ENCODE measurements around the gene CENPO. TPM values are rescaled to one million over a fixed set of nuclear protein-coding genes. Genes with fewer than 3 reads are reported as not detected.

The CENPO gene
- total and polyA plus RNA-seq, 7 experiments from 2014 or later = 1.8 to 36.6 (median 5.8) TPM

DNA sequence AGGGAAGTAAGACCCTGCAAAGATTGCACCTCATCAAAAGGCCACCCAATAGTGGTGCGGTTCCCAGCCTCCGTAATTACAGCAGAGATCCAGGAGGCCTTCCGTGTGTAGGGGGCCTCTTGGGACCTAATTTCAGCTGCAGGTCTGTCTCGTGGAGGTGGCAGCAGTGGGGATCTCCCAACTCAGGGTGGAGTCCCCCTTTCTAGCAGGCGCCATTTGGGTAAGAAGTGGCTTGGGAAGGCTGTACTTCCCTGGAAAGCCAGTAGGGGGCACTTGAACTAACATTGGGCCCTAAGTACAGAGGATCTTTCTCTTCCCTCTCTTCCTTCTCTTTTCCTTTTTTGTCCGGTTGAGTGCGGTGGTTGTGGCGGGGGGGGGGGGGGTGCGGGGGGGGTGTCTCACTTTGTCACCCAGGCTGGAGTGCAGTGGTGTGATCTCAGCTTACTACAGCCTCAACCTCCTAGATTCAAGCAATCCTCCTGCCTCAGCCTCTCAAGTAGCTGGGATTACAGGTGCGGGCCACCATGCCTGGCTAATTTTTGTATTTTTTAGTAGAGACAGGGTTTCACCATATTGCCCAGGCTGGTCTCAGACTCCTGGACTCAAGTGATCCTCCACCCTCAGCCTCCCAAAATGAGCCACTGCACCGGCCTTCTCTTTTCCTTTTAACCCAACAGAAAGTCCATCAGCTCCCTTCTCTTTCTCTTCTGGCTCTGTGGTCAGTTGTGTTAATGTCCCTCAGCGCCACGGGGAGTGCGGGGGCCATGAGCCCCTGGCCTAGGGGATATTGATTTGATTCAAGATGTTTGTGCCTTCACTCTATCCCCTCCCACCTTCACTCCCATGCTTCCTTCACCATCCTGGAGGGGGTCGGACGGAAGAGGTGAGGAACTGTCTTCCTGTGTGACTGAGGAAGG is 32.0 kb downstream of the CENPO start:
- Histone ChIP-seq H3K9me3 (ENCODE audit: control insufficient read depth in 2 of 3, low read length in 3 of 3) (no peaks in the 10 kb centered on the region), H3K27me3 (ENCODE audit: control insufficient read depth in 2 of 2, insufficient read depth in 2 of 2, low read length in 2 of 2) (no peaks in the 10 kb centered on the region), H3K27ac (ENCODE audit: low read depth, low read length) (no peak overlapping the region), H3K4me1 (ENCODE audit: control insufficient read depth in 2 of 2, insufficient read depth in 2 of 2, low read length in 2 of 2) (peaks cover 0 to 4% of the 10 kb centered on the region in 2 donors), H3K36me3 (ENCODE audit: control insufficient read depth in 2 of 3, insufficient read depth in 3 of 3, low read length in 3 of 3) (peaks cover 0 to 28% (median 0%) of the 10 kb centered on the region in 3 experiments), H3K4me3 (ENCODE audit: low read length) (no peak overlapping the region)
- peaks cover 0 to 16% (median 5%) of the 10 kb centered on the region in 5 donors for H3K36me3 Mint-ChIP-seq
- ATAC-seq (no peak), DNase-seq (peak in 4 of 9 donors; percentile 10 to 25 (median 16))
- intact Hi-C loops (cut with micrococcal nuclease) = loop anchor here (5.0 kb wide), 2 partner anchors 302 to 372 kb away; no protein-coding TSS in a partner anchor
- H3K27ac Mint-ChIP-seq = peak overlapping the region in 2 of 9 donors; percentile 41 to 87
- peaks cover 4 to 23% (median 7%) of the 10 kb centered on the region in 7 donors for H3K4me1 Mint-ChIP-seq
- CTCF ChIA-PET = interaction anchor here (0.7 to 3.9 kb wide), 4 partner anchors 10 to 416 kb away, joined by 4 to 80 read pairs (median 12); no protein-coding TSS in a partner anchor
- POLR2A ChIA-PET = no interaction called here
- no peaks in the 10 kb centered on the region for H3K27me3 Mint-ChIP-seq
- H3K4me3 Mint-ChIP-seq = no peak overlapping the region
- no peaks in the 10 kb centered on the region for H3K9me3 Mint-ChIP-seq

GRCh38 chr2:24825883-24826772 is 32.9 kb downstream of the CENPO start:
- H3K36me3 ChIP-seq (ENCODE audit: control insufficient read depth in 2 of 3, insufficient read depth in 3 of 3, low read length in 3 of 3) = peaks cover 0 to 20% (median 0%) of the 10 kb centered on the region in 3 experiments
- peaks cover 0 to 4% of the 10 kb centered on the region in 2 donors for H3K4me1 ChIP-seq (ENCODE audit: control insufficient read depth in 2 of 2, insufficient read depth in 2 of 2, low read length in 2 of 2)
- ChIA-PET POLR2A (no interaction called here), CTCF (interaction anchor here (0.6 to 3.9 kb wide), 3 partner anchors 413 to 1602 kb away, joined by 3 to 80 read pairs (median 20); no protein-coding TSS in a partner anchor)
- peaks cover 0 to 15% (median under 1%) of the 10 kb centered on the region in 5 donors for H3K36me3 Mint-ChIP-seq
- ATAC-seq (no peak), DNase-seq (peak in 1 of 9 donors; percentile 23)
- H3K9me3 Mint-ChIP-seq = no peaks in the 10 kb centered on the region
- peaks cover 4 to 23% (median 7%) of the 10 kb centered on the region in 7 donors for H3K4me1 Mint-ChIP-seq
- intact Hi-C loops (cut with micrococcal nuclease) = loop anchor here (2.0 to 5.0 kb wide), 3 partner anchors 301 to 371 kb away; partner anchors contain the start of gene NCOA1 (in 1 of the 2)
- H3K27ac Mint-ChIP-seq = peak overlapping the region in 3 of 9 donors; percentile 2 to 87 (median 41)
- H3K4me3 ChIP-seq (ENCODE audit: low read length) = no peak overlapping the region
- no peak overlapping the region for H3K4me3 Mint-ChIP-seq
- H3K27me3 ChIP-seq (ENCODE audit: control insufficient read depth in 2 of 2, insufficient read depth in 2 of 2, low read length in 2 of 2) = no peaks in the 10 kb centered on the region
- H3K9me3 ChIP-seq (ENCODE audit: control insufficient read depth in 2 of 3, low read length in 3 of 3) = no peaks in the 10 kb centered on the region
- H3K27ac ChIP-seq (ENCODE audit: low read depth, low read length) = no peak overlapping the region
- H3K27me3 Mint-ChIP-seq = no peaks in the 10 kb centered on the region

GRCh38 chr2:24826773-24827145 is 33.5 kb downstream of the CENPO start:
- no peak overlapping the region for H3K4me3 Mint-ChIP-seq
- no peaks in the 10 kb centered on the region for H3K9me3 Mint-ChIP-seq
- no peaks in the 10 kb centered on the region for H3K27me3 ChIP-seq (ENCODE audit: control insufficient read depth in 2 of 2, insufficient read depth in 2 of 2, low read length in 2 of 2)
- peaks cover 0 to 4% of the 10 kb centered on the region in 2 donors for H3K4me1 ChIP-seq (ENCODE audit: control insufficient read depth in 2 of 2, insufficient read depth in 2 of 2, low read length in 2 of 2)
- peak overlapping the region in 2 of 9 donors; percentile 2 to 87 for H3K27ac Mint-ChIP-seq
- DNase-seq = peak in 1 of 9 donors; percentile 6
- POLR2A ChIA-PET = interaction anchor here (0.6 to 1.1 kb wide), 2 partner anchors 417 to 422 kb away, joined by 3 to 7 read pairs; no protein-coding TSS in a partner anchor
- CTCF ChIA-PET = interaction anchor here (2.6 to 3.9 kb wide), 3 partner anchors 404 to 418 kb away, joined by 17 to 80 read pairs (median 20); no protein-coding TSS in a partner anchor
- H3K9me3 ChIP-seq (ENCODE audit: control insufficient read depth in 2 of 3, low read length in 3 of 3) = no peaks in the 10 kb centered on the region
- no peak overlapping the region for H3K27ac ChIP-seq (ENCODE audit: low read depth, low read length)
- H3K36me3 Mint-ChIP-seq = peaks cover 0 to 15% (median 0%) of the 10 kb centered on the region in 5 donors
- H3K4me3 ChIP-seq (ENCODE audit: low read length) = no peak overlapping the region
- ATAC-seq = peak; percentile 17
- H3K27me3 Mint-ChIP-seq = no peaks in the 10 kb centered on the region
- intact Hi-C loops (cut with micrococcal nuclease) = loop anchor here (1.0 to 5.0 kb wide), 8 partner anchors 34 to 416 kb away; partner anchors contain the start of gene NCOA1 (in 1 of the 2)
- H3K36me3 ChIP-seq (ENCODE audit: control insufficient read depth in 2 of 3, insufficient read depth in 3 of 3, low read length in 3 of 3) = peaks cover 0 to 14% (median 0%) of the 10 kb centered on the region in 3 experiments
- peaks cover 4 to 23% (median 7%) of the 10 kb centered on the region in 7 donors for H3K4me1 Mint-ChIP-seq

- ATAC-seq = peak; percentile 91
- no peaks in the 10 kb centered on the region for H3K9me3 Mint-ChIP-seq
Observed at GRCh38 chr2:24827321-24828237, 34.4 kb downstream of the CENPO start.

DNA sequence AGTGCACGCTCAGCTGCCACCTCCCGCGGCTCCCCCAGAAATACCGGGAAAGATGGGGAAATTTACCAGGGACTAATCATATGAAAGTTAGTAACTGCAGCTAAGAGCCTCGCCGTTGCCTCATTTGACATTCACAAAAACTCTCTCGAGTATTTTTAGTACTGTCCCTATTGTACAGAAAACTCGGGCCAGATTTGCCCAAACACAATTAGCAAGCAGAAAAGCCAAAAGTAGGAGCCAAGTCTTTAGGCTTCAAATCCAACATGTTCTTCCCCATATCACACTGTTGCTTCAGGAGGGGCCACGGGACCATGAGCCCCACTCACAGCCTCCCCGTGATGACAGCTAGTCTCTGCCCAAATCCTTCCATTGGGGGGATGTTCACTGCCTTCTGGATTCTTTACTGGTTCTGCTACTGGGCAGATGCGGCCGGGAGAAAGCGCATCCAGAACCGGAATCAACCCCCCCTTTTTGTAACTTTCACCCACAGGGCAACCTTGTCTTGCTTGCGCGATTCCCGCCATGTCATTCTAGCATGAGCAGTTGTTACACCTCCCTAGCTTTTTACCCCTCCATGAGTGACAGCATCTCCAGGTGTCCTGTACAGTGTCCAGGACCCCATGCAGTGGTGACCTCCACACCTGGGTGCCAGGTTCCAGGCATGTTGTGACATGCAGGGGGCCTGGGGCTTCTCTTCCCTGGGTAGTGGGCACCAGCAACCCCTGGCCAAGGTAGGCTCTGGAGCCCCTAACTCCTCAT is 35.2 kb downstream of the CENPO start:
- intact Hi-C loops (cut with micrococcal nuclease) = loop anchor here (5.0 kb wide), 2 partner anchors 299 to 369 kb away; no protein-coding TSS in a partner anchor
- Histone ChIP-seq H3K4me1 (ENCODE audit: control insufficient read depth in 2 of 2, insufficient read depth in 2 of 2, low read length in 2 of 2) (peaks cover 0 to 4% of the 10 kb centered on the region in 2 donors), H3K27ac (ENCODE audit: low read depth, low read length) (no peak overlapping the region), H3K9me3 (ENCODE audit: control insufficient read depth in 2 of 3, low read length in 3 of 3) (no peaks in the 10 kb centered on the region), H3K36me3 (ENCODE audit: control insufficient read depth in 2 of 3, insufficient read depth in 3 of 3, low read length in 3 of 3) (no peaks in the 10 kb centered on the region), H3K27me3 (ENCODE audit: control insufficient read depth in 2 of 2, insufficient read depth in 2 of 2, low read length in 2 of 2) (no peaks in the 10 kb centered on the region), H3K4me3 (ENCODE audit: low read length) (no peak overlapping the region)
- Mint-ChIP-seq H3K36me3 (peaks cover 0 to 10% (median 2%) of the 10 kb centered on the region in 5 donors), H3K27ac (no peak overlapping the region), H3K9me3 (no peaks in the 10 kb centered on the region), H3K27me3 (no peaks in the 10 kb centered on the region), H3K4me1 (peaks cover 4 to 23% (median 7%) of the 10 kb centered on the region in 7 donors), H3K4me3 (no peak overlapping the region)
- DNase-seq (no peak), ATAC-seq (no peak)
- CTCF ChIA-PET = interaction anchor here (0.5 to 3.9 kb wide), 15 partner anchors 9 to 425 kb away, joined by 3 to 80 read pairs (median 4); partner anchors contain the start of genes CENPO and PTRHD1
- POLR2A ChIA-PET = interaction anchor here (0.6 kb wide), 1 partner anchor 200 kb away, joined by 3 read pairs; no protein-coding TSS in a partner anchor

More at GRCh38 chr2:24827321-24828237, 34.4 kb downstream of the CENPO start:
- Mint-ChIP-seq H3K4me3 (no peak overlapping the region), H3K27me3 (no peaks in the 10 kb centered on the region), H3K27ac (peak overlapping the region in 3 of 9 donors; percentile 7 to 74 (median 42)), H3K4me1 (peaks cover 4 to 23% (median 7%) of the 10 kb centered on the region in 7 donors), H3K36me3 (peaks cover 0 to 15% (median 0%) of the 10 kb centered on the region in 5 donors)
- no peaks in the 10 kb centered on the region for H3K27me3 ChIP-seq (ENCODE audit: control insufficient read depth in 2 of 2, insufficient read depth in 2 of 2, low read length in 2 of 2)
- H3K4me3 ChIP-seq (ENCODE audit: low read length) = no peak overlapping the region
- H3K36me3 ChIP-seq (ENCODE audit: control insufficient read depth in 2 of 3, insufficient read depth in 3 of 3, low read length in 3 of 3) = peaks cover 0 to 7% (median 0%) of the 10 kb centered on the region in 3 experiments
- ChIA-PET CTCF (interaction anchor here (0.7 to 3.9 kb wide), 13 partner anchors 8 to 424 kb away, joined by 3 to 80 read pairs (median 4); partner anchors contain the start of genes CENPO and PTRHD1), POLR2A (interaction anchor here (0.6 to 1.1 kb wide), 4 partner anchors 199 to 423 kb away, joined by 3 to 7 read pairs (median 3); no protein-coding TSS in a partner anchor)
- DNase-seq = peak; percentile 41 to 76 (median 65)
- intact Hi-C loops (cut with micrococcal nuclease) = loop anchor here (1.0 to 5.0 kb wide), 8 partner anchors 35 to 417 kb away; partner anchors contain the start of gene NCOA1 (in 1 of the 2)
- no peaks in the 10 kb centered on the region for H3K9me3 ChIP-seq (ENCODE audit: control insufficient read depth in 2 of 3, low read length in 3 of 3)
- H3K4me1 ChIP-seq (ENCODE audit: control insufficient read depth in 2 of 2, insufficient read depth in 2 of 2, low read length in 2 of 2) = peaks cover 0 to 4% of the 10 kb centered on the region in 2 donors
- no peak overlapping the region for H3K27ac ChIP-seq (ENCODE audit: low read depth, low read length)
